GM13976 (cell line): ENCODE results near the gene GLT6D1.

Experiments used
- DNase-seq: peaks from one replicate; pipeline ENCODE4 v3.0.0; 2012; ENCODE audit warnings: low spot score
- CTCF ChIP-seq: IDR thresholded peaks from 2 replicates; pipeline ENCODE4 v1.5.1; 2012; ENCODE audit warnings: borderline replicate concordance, mild to moderate bottlenecking; ENCODE audit not compliant: insufficient read depth; ENCODE audit errors: extremely low read depth, missing control alignments, control extremely low read depth
- in situ Hi-C: fragments of 300-500 bp; cut with MboI; formaldehyde crosslinking; loops from one replicate; pipeline ENCODE4 v1.12.0; 2022; ENCODE audit warnings: low sequenced_read_pairs, mixed read lengths, inconsistent platforms; ENCODE audit not compliant: unreplicated experiment

Gene GLT6D1

DNA sequence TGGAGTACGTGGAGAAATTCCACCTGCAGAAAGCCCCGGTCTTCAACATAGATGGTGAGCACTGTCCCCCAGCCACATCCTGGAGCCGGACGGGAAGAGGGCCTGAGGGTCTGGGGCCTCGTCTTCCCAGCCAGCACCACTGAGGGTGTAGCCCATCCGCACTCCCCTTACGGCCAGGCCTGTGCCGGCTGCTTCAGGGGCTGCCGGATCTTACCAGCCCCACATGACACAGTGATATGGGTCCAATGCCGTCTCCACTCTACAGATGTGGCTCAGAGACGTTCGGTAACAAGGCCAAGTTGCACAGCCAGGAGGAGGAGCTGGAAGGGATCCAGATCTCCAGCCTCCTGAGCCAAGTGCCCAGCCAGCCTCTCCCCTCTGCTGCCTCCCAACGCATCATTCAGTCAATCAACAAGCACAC lies 21.3 kb downstream of the GLT6D1 start:
- in situ Hi-C loops: no loop called here
- DNase-seq: no peak

GRCh38 chr9:135617538-135617900 lies 21.8 kb downstream of the GLT6D1 start:
- DNase-seq: no peak
- in situ Hi-C loops: no loop called here
- no peak for TF ChIP-seq CTCF

More for the DNA sequence above, 21.3 kb downstream of the GLT6D1 start:
- TF ChIP-seq CTCF: no peak

- in situ Hi-C loops: no loop called here
- no peak for TF ChIP-seq CTCF
- DNase-seq: peak; percentile 18
Measured at GRCh38 chr9:135616619-135617537, 22.5 kb downstream of the GLT6D1 start.

DNA sequence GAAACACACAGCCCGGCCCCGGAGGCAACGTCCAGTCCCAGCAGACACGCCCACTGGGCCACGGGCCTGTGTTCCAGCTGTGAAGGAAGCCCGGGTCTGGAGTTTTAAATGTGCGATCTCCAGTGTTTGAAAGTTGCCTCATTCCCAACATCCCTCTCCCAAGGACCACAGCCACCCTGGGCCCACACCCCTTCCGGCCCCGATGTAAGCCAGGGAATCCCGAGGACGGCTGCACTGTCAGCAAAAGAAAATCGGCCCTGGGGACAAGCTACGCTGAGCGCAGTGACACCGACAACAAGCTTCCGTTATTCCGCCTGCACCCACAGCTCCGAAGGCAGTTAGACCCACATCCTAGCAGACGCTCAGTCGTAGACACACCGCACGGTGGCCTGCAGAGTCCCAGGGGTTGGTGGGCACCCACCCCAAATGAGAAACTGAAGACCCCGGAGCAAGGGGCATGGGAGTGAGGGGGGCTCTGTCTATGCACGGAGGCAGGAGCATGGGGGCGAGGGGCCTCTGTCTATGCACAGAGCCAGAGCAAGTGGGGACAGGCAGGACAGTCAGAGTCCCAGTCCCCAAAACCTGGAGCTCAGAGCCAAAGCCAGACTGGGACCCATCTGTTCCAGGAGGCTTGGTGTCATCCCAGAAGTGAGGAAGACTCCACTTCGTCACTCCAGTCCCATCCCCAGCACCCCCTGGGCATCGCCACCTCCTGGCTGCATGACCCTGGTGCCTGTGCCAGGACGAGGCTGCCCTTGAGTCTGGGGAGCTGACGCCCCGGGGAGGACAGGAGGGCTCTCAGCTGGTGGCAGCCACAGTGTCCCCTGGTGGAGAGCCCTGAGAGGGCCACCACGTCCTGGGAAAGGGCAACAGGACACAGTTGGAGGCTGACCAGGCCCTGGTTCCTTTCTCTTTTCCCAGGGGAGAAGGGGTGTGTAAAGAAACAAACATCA lies 23.4 kb downstream of the GLT6D1 start:
- in situ Hi-C loops: no loop called here
- DNase-seq: peak; percentile 27
- no peak for TF ChIP-seq CTCF

DNA sequence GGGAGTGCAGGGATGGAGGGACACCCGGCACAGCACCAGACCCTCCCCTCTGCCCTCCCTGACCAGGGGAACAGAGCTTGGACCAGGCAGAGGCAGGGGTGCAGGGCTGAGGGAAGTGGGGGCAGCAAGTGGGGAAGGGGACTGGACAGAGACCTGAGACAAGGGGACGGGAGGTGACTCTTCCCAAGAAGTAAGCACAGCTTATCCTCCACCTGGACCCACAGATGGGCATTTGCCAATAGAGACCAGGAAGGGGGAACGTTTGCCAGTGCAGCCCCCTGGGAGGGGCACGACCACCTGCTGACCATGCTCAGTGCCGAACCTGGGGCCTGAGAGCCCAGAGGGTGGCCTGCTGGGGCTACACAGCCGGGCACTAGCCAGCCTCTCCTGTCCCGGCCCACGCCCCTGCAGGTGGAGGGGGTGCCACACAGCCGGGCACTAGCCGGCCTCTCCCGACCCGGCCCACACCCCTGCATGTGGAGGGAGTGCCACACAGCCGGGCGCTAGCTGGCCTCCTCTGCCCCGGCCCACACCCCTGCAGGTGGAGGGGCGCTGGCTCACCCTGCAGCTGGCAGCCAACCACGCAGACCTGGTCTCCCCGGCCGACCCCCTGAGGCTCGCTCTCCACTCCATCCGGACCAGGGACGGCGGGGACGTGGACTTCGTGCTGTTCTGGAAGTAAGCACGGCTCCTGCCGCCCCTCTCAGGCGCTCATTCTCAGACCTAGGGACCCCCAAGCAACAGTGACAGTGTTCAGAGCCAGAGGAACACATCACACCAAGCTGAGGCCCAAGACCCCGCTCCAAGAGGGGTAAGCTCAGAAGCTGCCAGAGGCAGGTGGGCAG lies 24.3 kb downstream of the GLT6D1 start:
- TF ChIP-seq CTCF: no peak
- in situ Hi-C loops: no loop called here
- DNase-seq: peak; percentile 28

DNA sequence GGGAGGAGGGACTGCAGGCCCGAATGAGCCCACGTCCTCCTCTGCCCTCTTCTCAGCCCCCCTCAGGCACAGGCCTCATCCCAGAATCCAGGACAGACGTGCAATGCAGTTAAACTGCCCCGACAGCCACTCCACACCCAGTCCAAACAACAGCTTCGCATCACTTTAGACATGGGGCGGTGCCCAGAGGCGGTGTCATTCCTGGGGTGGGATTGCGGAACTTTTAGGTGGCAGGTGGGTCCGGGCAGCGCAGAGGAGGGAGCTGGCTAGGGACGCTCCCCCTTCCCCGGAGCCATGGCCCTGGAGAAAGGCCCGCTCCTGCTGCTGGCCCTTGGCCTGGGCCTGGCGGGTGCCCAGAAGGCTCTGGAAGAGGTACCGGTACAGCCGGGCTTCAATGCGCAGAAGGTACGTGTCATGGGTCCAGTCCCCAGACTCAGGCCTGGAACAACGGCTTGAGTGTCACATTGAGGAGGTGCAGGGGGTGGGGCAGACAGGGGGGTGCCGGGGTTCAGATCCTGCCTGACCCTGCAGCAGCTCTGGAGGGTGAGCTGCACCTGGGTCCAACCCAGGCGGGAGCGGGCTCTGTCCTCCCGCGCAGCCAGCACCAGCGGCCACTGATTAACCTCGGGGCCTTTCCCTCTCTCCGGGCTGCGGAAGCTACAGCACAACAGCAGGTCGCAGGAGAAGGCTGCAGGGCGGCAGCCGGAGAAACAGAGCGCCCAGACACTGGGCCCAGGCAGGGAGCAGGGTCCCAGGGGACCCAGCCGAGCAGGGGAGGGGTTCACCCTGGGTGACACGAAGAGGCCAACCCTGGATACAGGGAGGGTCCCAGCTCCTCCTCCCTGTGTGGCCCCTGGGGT lies 25.2 kb downstream of the GLT6D1 start:
- in situ Hi-C loops: no loop called here
- DNase-seq: peak; percentile 34

More for the DNA sequence above, 25.2 kb downstream of the GLT6D1 start:
- no peak for TF ChIP-seq CTCF
